Fibroblast of skin of back (primary cell): ENCODE data around the gene NR2C2.

Experiments used
- DNase-seq: peaks from one replicate; pipeline ENCODE4 v3.0.0-alpha.2; 2013

NR2C2 gene

DNA sequence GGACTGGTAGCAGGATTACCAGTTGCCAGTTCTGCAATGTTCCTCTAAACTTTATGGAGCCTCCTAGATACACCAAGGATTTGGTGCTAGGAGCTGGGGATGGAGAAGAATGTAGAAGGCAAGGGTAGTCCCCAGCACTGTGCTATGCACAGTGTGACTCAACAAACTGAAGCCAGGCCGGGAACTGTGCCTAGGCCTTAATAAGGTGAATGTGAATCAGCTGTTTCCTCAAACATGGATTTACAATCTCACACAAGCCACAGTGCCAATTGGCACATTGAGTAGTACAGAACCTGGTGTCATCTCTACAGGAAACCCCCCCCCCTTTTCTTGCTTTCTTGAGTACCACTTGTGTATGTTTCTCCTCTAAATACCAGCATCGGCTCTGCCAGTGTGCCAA lies 85.3 kb downstream of the NR2C2 start:
- DNase-seq: no peak

DNA sequence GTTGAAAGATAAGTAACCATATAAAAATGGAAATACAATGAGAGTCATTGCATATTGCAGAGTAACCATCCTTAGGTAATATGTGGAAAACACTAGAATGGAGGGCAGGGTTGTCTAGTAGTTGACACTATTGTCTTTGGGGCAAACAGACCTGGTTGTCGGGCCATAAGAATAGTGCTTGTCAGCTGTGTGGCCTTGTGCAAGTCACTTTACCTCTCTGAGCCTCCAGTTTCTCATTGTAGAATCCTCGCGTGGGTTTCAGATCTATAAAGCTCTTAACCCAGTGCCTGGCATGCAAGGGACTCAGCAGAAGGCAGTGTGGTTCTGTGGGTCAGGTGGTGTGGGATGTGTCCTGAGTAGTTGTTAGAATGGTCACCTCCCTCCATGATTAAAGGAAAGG lies 85.7 kb downstream of the NR2C2 start:
- DNase-seq: no peak

DNA sequence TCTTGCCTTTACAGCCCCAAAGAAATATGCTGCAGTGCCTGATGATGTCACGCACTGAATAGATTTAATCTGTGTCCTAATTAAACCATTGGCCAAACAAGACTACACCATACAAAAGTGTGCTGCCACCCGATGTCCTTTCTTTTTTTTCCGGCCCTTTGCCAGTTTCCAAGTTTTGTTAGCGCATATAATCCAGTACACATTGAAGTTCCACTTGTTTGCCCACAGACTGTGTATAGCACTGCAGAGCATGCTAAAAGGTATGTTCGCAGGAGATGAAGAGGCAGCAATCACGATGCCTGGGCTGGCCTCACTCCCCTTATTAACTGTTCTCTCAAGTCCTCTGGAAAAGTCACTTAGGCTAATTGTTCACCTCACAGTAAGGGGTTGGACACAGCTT lies 90.9 kb downstream of the NR2C2 start:
- no peak for DNase-seq

DNA sequence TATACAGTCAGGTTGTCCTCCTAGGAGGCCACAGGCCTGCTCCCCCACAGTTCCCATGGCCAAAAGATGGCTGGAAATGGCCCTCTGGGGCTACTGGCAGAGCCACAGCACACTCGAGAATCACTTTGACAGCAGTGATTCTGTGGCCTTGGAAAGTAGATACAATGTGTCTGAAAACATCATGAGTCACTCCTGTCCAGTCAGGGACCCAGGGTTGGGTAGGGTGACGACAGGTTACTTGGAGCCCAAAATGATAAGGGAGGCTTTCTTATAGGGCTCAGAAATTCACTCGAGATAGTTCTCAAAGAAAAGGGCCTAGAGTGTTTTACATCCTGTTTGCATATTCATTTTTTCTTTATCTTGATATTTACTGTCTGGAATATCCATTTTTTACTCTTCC lies 93.5 kb downstream of the NR2C2 start:
- DNase-seq: peak; percentile 7

- DNase-seq: no peak
Observed at GRCh38 chr3:15041950-15042349, 94.6 kb downstream of the NR2C2 start.

GRCh38 chr3:15042936-15043335 lies 95.6 kb downstream of the NR2C2 start:
- DNase-seq: peak; percentile 44

GRCh38 chr3:15043408-15044171 lies 96.2 kb downstream of the NR2C2 start:
- DNase-seq: no peak

DNA sequence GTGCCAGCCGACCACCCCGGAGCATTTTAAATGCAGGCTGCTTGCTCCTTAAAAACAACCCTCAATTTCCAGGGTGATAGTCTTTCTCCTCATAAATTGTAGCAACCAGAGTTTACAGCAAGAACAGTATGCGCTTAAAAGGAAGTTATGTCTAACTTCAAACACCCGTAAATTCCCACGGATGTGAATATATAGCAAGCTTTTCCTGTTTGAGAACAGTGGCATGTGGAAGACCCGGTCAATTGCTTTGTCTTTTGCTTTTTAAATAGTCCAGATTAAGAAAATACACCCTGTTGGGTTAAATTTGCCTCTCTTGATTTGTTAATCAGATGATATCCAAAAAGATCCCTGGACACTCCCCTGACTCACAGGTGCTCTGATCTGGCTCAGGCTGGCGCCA lies 96.9 kb downstream of the NR2C2 start:
- DNase-seq: no peak

DNA sequence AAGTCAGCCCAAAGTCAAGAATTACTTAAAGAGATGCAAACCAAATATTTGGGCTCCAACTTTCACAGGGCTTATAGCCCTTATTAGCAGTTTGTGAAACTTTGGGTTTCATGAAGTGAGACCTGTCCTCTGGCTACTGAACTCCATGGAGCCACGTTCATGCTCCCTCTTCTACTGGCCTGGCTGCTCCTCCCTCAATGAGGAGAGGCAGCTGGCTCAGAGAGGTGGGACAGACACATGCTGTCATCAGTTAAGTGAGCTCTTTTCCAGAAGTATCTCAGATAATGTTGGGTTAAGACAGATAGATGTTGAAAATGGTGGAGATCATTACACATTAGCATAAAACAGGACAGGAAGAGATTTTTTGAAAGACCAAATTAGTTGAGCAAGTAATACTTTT lies 98.3 kb downstream of the NR2C2 start:
- DNase-seq: no peak

GRCh38 chr3:15049584-15049983 lies 102.2 kb downstream of the NR2C2 start:
- no peak for DNase-seq

- no peak for DNase-seq
Observed at GRCh38 chr3:15050405-15051092, 103.2 kb downstream of the NR2C2 start.

DNA sequence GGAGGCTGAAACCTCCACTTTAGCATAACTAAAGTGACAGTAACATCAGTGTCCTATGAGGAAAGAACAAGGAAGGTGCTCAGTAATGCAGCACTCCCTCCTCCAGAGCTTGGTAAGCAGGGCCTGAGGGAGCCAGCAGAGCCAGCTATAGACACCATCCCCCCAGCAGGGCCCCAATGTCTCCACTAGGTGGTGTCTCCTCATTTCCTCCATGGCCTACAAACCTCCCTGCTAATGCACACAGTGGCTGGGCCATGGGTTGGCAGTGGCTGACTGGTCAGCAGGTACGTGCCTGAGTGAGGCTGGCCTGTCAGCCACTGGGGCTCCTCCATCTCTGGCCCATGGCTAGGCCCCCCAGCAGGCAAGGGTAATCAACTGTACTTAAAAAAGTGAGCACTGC lies 104.1 kb downstream of the NR2C2 start:
- peak; percentile 36 for DNase-seq

DNA sequence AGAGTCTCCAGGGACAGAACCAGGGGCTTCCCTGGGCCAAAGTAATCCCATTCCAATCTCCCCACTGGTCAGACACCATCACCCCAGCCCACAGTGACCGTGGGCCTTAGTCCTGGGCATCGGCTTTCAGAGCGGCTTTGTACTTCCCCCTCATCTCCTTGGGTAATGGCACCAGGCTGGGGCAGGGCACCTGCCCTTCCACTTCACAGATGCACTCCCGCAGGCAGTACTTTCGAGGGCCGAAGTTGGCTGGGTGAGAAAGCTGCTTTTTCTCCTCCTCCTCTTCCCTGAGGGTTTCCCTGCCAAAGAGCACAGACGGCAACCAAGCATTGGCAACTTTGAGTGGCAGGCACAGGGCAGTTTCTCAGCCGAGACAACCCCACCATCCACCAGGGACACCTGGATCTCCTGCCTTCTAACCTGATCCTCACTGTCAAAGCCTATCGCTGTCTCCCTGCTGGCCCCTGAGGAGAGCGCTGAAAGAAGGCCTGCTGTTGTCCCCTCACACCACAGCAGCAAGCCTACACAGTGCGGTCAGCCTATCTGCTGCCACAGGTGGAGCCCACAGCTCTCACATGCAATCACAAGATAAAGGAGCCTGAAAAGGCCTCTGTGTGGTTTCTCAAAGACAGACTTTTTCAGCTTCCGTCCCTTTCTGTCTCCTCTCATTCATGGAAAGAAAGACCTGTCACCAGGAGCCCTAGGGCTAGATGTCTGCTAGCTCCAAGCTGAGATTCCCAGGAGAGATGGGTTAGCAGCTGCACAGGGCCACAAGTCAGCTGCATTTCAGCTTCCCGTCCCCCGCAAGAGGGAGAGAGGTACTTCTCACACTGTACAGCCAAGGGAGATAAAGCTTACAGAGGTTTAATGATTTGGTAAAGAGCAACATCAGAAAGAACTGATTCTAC lies 105.2 kb downstream of the NR2C2 start:
- DNase-seq: no peak

DNA sequence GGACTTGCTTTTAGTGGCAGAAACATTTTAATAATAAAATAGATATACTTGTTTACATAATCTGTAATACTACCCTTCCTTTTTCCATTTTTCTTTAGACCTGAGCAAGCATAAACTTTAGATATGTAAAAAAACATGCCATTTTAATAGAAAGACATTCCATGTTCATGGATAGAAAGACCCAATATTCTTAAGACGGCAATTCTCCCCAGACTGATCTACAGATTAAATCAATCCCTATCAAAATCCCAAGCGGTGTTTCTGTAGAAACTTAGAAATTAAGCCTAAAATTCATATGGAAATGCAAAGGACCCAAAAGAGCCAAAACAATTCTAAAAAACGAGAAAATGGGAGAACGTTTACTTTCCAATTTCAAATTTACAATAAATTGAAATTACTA lies 106.2 kb downstream of the NR2C2 start:
- no peak for DNase-seq

- DNase-seq: peak; percentile 29
Observed at GRCh38 chr3:15055019-15055557, 107.7 kb downstream of the NR2C2 start.

- no peak for DNase-seq
Observed at GRCh38 chr3:15056676-15057404, 109.5 kb downstream of the NR2C2 start.

GRCh38 chr3:15060029-15060428 lies 112.6 kb downstream of the NR2C2 start:
- no peak for DNase-seq

DNA sequence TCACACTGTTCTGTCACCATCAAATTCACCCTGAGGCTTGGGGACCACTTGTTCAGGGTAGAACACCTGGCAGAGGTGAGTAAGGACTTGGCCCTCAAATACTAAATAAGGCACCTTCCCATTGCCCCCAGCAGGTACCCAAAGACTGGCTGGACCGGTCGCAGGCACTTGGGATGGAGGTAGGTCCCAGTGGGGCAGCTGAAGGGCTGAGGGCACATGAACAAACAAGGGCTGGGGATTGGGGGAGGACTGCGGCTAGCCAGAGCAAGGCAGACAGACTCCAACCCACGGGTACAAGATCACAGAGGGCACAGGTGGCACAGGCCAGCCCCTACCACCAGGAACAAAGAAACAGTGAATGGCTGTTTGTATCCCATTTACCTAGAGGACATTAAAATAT lies 115.9 kb downstream of the NR2C2 start:
- no peak for DNase-seq

DNA sequence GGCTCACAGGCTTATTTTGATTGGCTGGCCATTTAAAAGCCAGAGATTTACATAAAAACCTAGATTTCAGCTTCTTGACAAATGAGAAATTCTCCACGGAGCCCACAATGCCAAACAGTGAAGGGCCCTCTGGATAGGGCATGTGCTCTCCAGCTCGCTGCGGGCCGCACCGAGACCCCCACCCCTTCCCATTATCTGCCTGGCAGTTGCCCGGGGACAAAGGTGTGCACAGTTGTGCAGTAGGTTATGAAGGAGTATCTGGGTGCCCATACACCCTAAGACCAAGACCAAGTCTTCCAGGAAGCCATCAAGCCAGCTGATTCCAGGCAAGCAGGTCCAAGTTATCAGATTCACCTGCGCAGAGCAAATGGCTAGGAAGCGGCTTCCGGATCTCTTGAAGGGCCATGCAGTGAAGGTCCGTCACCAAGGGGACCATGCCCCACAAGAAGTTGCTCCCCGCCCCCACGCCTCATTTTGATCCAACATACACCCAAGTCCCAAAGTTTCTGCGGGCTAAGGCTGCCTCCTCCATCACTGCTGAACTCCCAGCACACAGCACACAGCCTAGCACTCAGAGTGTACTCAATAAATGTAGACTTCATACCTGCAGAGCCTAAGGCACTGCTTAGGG lies 116.4 kb downstream of the NR2C2 start:
- DNase-seq: no peak

DNA sequence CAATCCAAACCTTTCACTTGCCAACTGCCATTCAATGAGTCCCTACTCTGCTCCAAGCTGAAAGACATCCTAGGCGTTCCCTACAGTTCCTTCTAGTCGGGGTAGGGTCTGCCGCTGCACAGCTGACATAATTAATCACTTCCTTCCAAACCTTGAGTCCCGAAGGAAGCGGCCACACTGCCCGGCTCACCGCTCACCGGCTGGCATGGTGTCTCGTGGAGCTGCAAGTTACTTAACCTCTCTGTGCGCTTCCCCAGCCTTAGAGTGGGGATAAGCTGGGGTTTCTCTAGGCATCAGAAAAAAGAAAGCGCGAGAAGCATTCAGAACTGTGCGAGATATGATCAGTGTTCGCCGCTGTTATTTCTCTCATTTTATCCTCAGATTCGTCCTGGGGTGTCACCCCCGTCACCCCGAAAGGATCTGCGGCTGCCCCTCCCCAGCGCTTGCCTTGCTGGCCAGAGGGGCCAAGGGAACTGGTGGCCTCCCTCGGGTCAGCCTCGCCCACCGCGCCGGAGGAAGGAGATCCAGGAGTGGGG lies 117.0 kb downstream of the NR2C2 start:
- peak; percentile 28 for DNase-seq

DNA sequence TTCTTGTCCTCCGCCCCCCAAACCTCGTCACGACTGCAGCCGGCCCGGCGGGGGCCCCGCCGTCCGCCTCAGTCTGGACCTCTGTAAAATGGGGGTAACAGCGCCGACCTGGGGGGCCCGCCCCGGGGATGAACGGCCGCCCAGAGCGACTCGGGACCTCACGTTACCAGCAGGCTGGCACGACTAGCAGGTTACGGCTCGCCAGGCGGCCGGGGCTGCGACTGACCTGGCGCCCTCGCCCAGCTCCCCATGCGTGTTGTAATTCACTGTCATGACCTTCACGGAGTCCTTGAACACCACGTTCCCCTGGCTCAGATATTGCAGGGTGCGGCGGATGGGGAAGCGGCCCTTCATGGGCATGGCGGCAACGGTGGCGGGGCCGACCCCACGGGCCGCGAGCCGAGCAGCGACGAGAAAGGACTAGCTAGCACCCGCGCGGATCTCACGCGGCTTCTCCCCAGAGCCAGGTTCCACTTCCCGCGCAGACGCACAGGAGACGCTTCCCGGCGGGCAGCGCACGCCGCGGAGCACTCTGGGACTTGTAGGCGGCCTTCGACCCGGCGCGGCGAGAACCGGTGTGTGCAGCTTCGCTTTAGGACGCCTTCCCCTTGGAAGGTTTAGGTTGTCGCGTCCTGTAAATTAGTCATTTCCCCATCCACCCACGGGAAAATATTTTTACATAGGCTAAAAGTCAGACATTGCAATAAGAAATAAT lies 117.6 kb downstream of the NR2C2 start, which contains the start of gene MRPS25:
Gene MRPS25 (minus strand): TSS at position 481 of the 715 bp plus-strand sequence. CDS start 121 bp downstream, at position 360.
- peak; percentile 92 for DNase-seq
